ENCODE results near the gene PDPK1.

DNA sequence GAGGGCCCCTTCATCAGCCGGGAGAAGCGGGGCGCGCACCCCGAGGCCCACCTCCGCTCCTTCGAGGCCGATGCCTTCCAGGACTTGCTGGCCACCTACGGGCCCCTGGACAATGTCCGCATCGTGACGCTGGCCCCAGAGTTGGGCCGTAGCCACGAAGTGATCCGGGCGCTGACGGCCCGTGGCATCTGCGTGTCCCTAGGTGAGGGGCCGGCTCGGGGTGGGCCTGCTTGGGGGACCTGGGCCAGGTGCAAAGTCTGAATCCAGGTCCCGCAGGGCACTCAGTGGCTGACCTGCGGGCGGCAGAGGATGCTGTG lies 10.1 kb upstream of the PDPK1 start:
- TF ChIP-seq, protein P1, sequence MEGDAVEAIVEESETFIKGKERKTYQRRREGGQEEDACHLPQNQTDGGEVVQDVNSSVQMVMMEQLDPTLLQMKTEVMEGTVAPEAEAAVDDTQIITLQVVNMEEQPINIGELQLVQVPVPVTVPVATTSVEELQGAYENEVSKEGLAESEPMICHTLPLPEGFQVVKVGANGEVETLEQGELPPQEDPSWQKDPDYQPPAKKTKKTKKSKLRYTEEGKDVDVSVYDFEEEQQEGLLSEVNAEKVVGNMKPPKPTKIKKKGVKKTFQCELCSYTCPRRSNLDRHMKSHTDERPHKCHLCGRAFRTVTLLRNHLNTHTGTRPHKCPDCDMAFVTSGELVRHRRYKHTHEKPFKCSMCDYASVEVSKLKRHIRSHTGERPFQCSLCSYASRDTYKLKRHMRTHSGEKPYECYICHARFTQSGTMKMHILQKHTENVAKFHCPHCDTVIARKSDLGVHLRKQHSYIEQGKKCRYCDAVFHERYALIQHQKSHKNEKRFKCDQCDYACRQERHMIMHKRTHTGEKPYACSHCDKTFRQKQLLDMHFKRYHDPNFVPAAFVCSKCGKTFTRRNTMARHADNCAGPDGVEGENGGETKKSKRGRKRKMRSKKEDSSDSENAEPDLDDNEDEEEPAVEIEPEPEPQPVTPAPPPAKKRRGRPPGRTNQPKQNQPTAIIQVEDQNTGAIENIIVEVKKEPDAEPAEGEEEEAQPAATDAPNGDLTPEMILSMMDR (IDR thresholded peaks at IDR 0.05) = no peak
- TF ChIP-seq POLR2A (IDR thresholded peaks at IDR 0.05) = no peak
